Hepatocyte (in vitro differentiated cells): Measurements from ENCODE around the gene MYBPC1.

Source experiments
- EZH2 ChIP-seq: fragments of 200-600 bp; sonication (generic); IDR thresholded peaks from 2 replicates; pipeline ENCODE4 v1.6.1; 2016; ENCODE audit warnings: antibody characterized with exemption, mild to moderate bottlenecking, borderline replicate concordance
- TF ChIP-seq, protein P1 (sequence below): fragments of 200-600 bp; sonication (generic); IDR thresholded peaks from 2 replicates; pipeline ENCODE4 v1.5.1; 2016; ENCODE audit warnings: antibody characterized with exemption, mild to moderate bottlenecking; ENCODE audit not compliant: poor library complexity

DNA sequence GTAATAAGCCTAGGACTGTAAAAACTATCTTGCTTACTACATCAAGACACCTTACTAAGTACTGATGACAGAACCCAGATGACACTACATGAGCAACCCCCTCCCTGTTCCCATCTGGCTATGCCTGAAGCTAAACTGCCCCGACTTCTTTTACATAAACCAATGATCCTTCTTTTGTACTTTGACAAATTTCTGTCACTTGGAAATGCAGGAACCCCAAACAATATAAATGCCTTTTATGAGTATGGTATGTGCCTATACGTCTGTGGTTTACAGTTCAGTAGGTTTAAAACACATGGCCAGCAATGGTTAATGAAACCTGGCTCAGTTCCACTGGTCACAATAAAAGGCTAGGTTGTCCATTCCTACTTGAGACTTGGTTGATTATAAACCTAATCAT, 138.4 kb downstream of the MYBPC1 start:
- TF ChIP-seq, protein P1, sequence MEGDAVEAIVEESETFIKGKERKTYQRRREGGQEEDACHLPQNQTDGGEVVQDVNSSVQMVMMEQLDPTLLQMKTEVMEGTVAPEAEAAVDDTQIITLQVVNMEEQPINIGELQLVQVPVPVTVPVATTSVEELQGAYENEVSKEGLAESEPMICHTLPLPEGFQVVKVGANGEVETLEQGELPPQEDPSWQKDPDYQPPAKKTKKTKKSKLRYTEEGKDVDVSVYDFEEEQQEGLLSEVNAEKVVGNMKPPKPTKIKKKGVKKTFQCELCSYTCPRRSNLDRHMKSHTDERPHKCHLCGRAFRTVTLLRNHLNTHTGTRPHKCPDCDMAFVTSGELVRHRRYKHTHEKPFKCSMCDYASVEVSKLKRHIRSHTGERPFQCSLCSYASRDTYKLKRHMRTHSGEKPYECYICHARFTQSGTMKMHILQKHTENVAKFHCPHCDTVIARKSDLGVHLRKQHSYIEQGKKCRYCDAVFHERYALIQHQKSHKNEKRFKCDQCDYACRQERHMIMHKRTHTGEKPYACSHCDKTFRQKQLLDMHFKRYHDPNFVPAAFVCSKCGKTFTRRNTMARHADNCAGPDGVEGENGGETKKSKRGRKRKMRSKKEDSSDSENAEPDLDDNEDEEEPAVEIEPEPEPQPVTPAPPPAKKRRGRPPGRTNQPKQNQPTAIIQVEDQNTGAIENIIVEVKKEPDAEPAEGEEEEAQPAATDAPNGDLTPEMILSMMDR: no peak
- no peak for TF ChIP-seq EZH2
